Measurements from ENCODE around the gene ACOXL. TPM values are rescaled to one million over a fixed set of nuclear protein-coding genes. Genes with fewer than 3 reads are reported as not detected.
A peak's percentile ranks its signal among the peaks of the same experiment; 100 is the strongest.

The ACOXL gene
- total and polyA plus RNA-seq, 9 of the 15 experiments (the other 6 are each of a cell fraction or from before 2014, with no cell fraction given) = 0.31 to 0.56 TPM; not detected in 7

DNA sequence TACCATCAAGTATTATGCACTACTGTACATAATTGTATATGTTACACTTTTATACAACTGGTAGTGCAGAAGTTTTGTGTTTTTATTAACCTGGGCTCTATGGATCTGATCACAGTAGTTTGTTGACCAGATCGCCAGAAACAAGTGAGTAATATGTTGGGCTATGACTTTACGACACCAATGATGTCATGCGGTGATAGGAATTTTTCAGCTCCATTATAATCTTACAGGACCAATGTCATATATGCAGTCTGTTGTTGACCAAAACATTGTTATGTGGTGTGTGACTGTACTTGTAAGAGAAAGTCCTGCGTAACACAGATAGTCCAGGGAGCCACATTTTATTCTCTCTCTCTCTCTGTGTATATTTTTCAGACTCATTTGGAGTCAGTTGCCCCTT is 4.5 kb upstream of the ACOXL start:
- Histone ChIP-seq H3K27ac (ENCODE audit: extremely low read depth, low read depth, low read length) (no peak overlapping the region), H3K9me1 (ENCODE audit: control insufficient read depth, insufficient read depth, low read length) (no peaks in the 10 kb centered on the region), H4K20me1 (replicated peaks; ENCODE audit: control insufficient read depth, insufficient read depth, low read length) (no peaks in the 10 kb centered on the region), H3K9me3 (replicated peaks; ENCODE audit: control insufficient read depth, insufficient read depth, low read depth, low read length) (no peaks in the 10 kb centered on the region), H3K9ac (ENCODE audit: insufficient read depth in 1 of 2, low read depth in 2 of 2, low read length in 2 of 2) (no peak overlapping the region), H3K4me1 (replicated peaks in 1 of 2; ENCODE audit: control insufficient read depth in 2 of 2, insufficient read depth in 2 of 2, low read length in 2 of 2) (peaks cover 3 to 12% of the 10 kb centered on the region in 2 experiments; a peak in 4 of 5 replicates), H3K27me3 (ENCODE audit: control insufficient read depth in 2 of 2, insufficient read depth in 2 of 2, low read length in 2 of 2) (peaks cover 14 to 34% of the 10 kb centered on the region in 2 experiments), H3K4me2 (ENCODE audit: insufficient read depth, low read length) (no peak overlapping the region), H3K36me3 (ENCODE audit: control insufficient read depth, insufficient read depth, low read length) (no peaks in the 10 kb centered on the region), H2AFZ (ENCODE audit: low read depth, low read length) (peak overlapping the region; percentile 28; the same call in 1 of the 2 replicates), H3K4me3 (no peak overlapping the region), H3K79me2 (ENCODE audit: control insufficient read depth, insufficient read depth, low read length) (no peaks in the 10 kb centered on the region)
- no peak for DNase-seq (ENCODE audit: extremely low read depth in 1 of 4, low spot score in 3 of 4)
- WGBS (ENCODE audit: insufficient coverage, low coverage, missing lambda C conversion rate) = 46% methylated on average over 4 of the region's 4 CpGs
- POLR2A ChIA-PET = interaction anchor here (1.4 kb wide), 1 partner anchor 10 kb away, joined by 3 read pairs; no protein-coding TSS in a partner anchor
- intact Hi-C loops (cut with micrococcal nuclease) = no loop called here
- CTCF ChIA-PET (ENCODE audit: low intra/inter-chr PET ratio) = no interaction called here
- BruUV-seq (replicated peaks) = no TSS peak
- ATAC-seq = no peak
- no peak for FAIRE-seq
- in situ Hi-C loops (cut with MboI) = no loop called here
- TF ChIP-seq, protein P1, sequence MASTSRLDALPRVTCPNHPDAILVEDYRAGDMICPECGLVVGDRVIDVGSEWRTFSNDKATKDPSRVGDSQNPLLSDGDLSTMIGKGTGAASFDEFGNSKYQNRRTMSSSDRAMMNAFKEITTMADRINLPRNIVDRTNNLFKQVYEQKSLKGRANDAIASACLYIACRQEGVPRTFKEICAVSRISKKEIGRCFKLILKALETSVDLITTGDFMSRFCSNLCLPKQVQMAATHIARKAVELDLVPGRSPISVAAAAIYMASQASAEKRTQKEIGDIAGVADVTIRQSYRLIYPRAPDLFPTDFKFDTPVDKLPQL (IDR thresholded peaks at IDR 0.05; ENCODE audit: extremely low read depth, insufficient read length) = no peak
- TF ChIP-seq TCF7L2 (IDR thresholded peaks at IDR 0.05; ENCODE audit: low read depth, low read length) = no peak
- TF ChIP-seq KAT8 (IDR thresholded peaks at IDR 0.05; ENCODE audit: low read depth) = no peak
- TF ChIP-seq THAP12 (CRISPR knock-in tag; IDR thresholded peaks at IDR 0.05) = no peak
- TF ChIP-seq ZFP1 (CRISPR knock-in tag; IDR thresholded peaks at IDR 0.05) = no peak
- no peak for TF ChIP-seq RHOXF2B (CRISPR knock-in tag; conservative IDR thresholded peaks at IDR 0.05)
- TF ChIP-seq ZBTB17 (CRISPR knock-in tag; IDR thresholded peaks at IDR 0.05) = no peak
- TF ChIP-seq ELK1 (CRISPR knock-in tag; IDR thresholded peaks at IDR 0.05) = no peak
- TF ChIP-seq NCOR1 (IDR thresholded peaks at IDR 0.05) = no peak
- TF ChIP-seq, protein P2, sequence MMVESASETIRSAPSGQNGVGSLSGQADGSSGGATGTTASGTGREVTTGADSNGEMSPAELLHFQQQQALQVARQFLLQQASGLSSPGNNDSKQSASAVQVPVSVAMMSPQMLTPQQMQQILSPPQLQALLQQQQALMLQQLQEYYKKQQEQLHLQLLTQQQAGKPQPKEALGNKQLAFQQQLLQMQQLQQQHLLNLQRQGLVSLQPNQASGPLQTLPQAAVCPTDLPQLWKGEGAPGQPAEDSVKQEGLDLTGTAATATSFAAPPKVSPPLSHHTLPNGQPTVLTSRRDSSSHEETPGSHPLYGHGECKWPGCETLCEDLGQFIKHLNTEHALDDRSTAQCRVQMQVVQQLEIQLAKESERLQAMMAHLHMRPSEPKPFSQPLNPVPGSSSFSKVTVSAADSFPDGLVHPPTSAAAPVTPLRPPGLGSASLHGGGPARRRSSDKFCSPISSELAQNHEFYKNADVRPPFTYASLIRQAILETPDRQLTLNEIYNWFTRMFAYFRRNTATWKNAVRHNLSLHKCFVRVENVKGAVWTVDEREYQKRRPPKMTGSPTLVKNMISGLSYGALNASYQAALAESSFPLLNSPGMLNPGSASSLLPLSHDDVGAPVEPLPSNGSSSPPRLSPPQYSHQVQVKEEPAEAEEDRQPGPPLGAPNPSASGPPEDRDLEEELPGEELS (CRISPR knock-in tag; IDR thresholded peaks at IDR 0.05; ENCODE audit: borderline replicate concordance) = no peak
- no peak for TF ChIP-seq ETS2 (tag; IDR thresholded peaks at IDR 0.05; ENCODE audit: borderline replicate concordance, poor library complexity, severe bottlenecking)
- TF ChIP-seq RBM14 (IDR thresholded peaks at IDR 0.05; ENCODE audit: borderline replicate concordance, insufficient read depth, low read depth, low read length) = no peak
- no peak for TF ChIP-seq SRSF1 (IDR thresholded peaks at IDR 0.05; ENCODE audit: low read depth, low read length)
- TF ChIP-seq, protein P3, sequence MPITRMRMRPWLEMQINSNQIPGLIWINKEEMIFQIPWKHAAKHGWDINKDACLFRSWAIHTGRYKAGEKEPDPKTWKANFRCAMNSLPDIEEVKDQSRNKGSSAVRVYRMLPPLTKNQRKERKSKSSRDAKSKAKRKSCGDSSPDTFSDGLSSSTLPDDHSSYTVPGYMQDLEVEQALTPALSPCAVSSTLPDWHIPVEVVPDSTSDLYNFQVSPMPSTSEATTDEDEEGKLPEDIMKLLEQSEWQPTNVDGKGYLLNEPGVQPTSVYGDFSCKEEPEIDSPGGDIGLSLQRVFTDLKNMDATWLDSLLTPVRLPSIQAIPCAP (CRISPR knock-in tag; IDR thresholded peaks at IDR 0.05; ENCODE audit: borderline replicate concordance) = no peak
- no peak for TF ChIP-seq HNRNPLL (IDR thresholded peaks at IDR 0.05; ENCODE audit: low read depth, low read length, poor library complexity, severe bottlenecking)
- no peak for TF ChIP-seq RFX5 (IDR thresholded peaks at IDR 0.05; ENCODE audit: low read depth, low read length)

All from K562 (cell line).